Thyroid gland (tissue), 4 donors: ENCODE measurements around the gene COL17A1. TPM values are rescaled to one million over a fixed set of nuclear protein-coding genes. Genes with fewer than 3 reads are reported as not detected.

ENCODE experiments used
- DNase-seq, 2 donors: peaks; one replicate each; pipeline ENCODE4 v3.0.0-alpha.2; 2019
- H3K27ac ChIP-seq, 3 donors: fragments of 200-600 bp; sonication (generic); 1 replicate in 2 of 3; 2 replicates in 1 of 3; pipeline ENCODE4 v1.5.1; 2016 to 2019; ENCODE audit warnings: mild to moderate bottlenecking in 1 of 3, moderate library complexity in 1 of 3
- H3K27me3 ChIP-seq: fragments of 200-600 bp; sonication (generic); one replicate; pipeline ENCODE4 v1.5.1; 2019
- H3K36me3 ChIP-seq, 2 donors: fragments of 200-600 bp; sonication (generic); one replicate each; pipeline ENCODE4 v1.5.1; 2016 to 2019
- H3K4me1 ChIP-seq, 2 donors: fragments of 200-600 bp; sonication (generic); one replicate each; pipeline ENCODE4 v1.5.1; 2017 to 2019
- H3K4me3 ChIP-seq, 3 donors: fragments of 200-600 bp; sonication (generic); replicated peaks in 1 of 3; 1 replicate in 2 of 3; 2 replicates in 1 of 3; pipeline ENCODE4 v1.5.1; 2016; ENCODE audit warnings: mild to moderate bottlenecking in 1 of 3
- H3K9me3 ChIP-seq: fragments of 200-600 bp; sonication (generic); one replicate; pipeline ENCODE4 v1.5.1; 2017
- CTCF ChIP-seq, 6 experiments: fragments of 200-600 bp in 3 of 6; fragments of 450-650 bp in 3 of 6; sonication (generic) in 3 of 6; IDR thresholded peaks; one replicate each; pipeline ENCODE4 v1.5.1; 2016 to 2019; ENCODE audit warnings: antibody characterized with exemption in 6 of 6, mild to moderate bottlenecking in 2 of 6, inconsistent platforms in 1 of 6, moderate library complexity in 1 of 6
- POLR2A ChIP-seq, 2 donors: fragments of 450-650 bp; IDR thresholded peaks; one replicate each; pipeline ENCODE4 v1.6.1; 2017; ENCODE audit warnings: antibody characterized with exemption in 2 of 2, mild to moderate bottlenecking in 2 of 2, moderate library complexity in 1 of 2
- WGBS, 2 donors: methylation state at CpG; one replicate each; pipeline ENCODE4 v1.1.5; 2017; 5-methylcytosine and 5-hydroxymethylcytosine counted together
- intact Hi-C: fragments of 100-400 bp; cut with DNase I; formaldehyde crosslinking; loops from one replicate; pipeline ENCODE4 v1.15.1; 2023
- total RNA-seq, 4 donors: library from RNA; depleted of rRNA; stranded (reverse); fragments of >200 nt; gene quantifications; one replicate each; pipeline ENCODE4 v1.2.3, GENCODE V29; 2016

The COL17A1 gene
- total RNA-seq, 4 donors from 2014 or later = 0.49 to 10.2 (median 2.3) TPM

GRCh38 chr10:104059364-104059763, 26.3 kb downstream of the COL17A1 start:
- 70 to 77% methylated on average over 4 of the region's 4 CpGs for WGBS, 2 donors
- intact Hi-C loops = no loop called here
- no peaks in the 10 kb centered on the region for H3K9me3 ChIP-seq
- no peak overlapping the region for H3K4me3 ChIP-seq
- H3K27ac ChIP-seq = no peak overlapping the region
- H3K36me3 ChIP-seq = no peaks in the 10 kb centered on the region
- no peaks in the 10 kb centered on the region for H3K27me3 ChIP-seq
- TF ChIP-seq CTCF (IDR thresholded peaks at IDR 0.05) = no peak
- TF ChIP-seq POLR2A (IDR thresholded peaks at IDR 0.05) = no peak
- H3K4me1 ChIP-seq = no peaks in the 10 kb centered on the region
- DNase-seq = no peak

GRCh38 chr10:104057717-104058116, 28.0 kb downstream of the COL17A1 start:
- intact Hi-C loops = no loop called here

GRCh38 chr10:104056619-104057273, 28.9 kb downstream of the COL17A1 start:
- Histone ChIP-seq H3K9me3 (no peaks in the 10 kb centered on the region), H3K27ac (no peak overlapping the region), H3K36me3 (no peaks in the 10 kb centered on the region), H3K4me1 (no peaks in the 10 kb centered on the region), H3K4me3 (no peak overlapping the region), H3K27me3 (no peaks in the 10 kb centered on the region)
- no peak for DNase-seq
- TF ChIP-seq CTCF (IDR thresholded peaks at IDR 0.05) (no peak), POLR2A (IDR thresholded peaks at IDR 0.05) (no peak)
- 85 to 89% methylated on average over 5 to 11 of the region's 14 CpGs for WGBS, 2 donors
- intact Hi-C loops = no loop called here

More at GRCh38 chr10:104057717-104058116, 28.0 kb downstream of the COL17A1 start:
- no peaks in the 10 kb centered on the region for H3K27me3 ChIP-seq
- H3K4me1 ChIP-seq = no peaks in the 10 kb centered on the region
- H3K4me3 ChIP-seq = no peak overlapping the region
- no peak for DNase-seq
- H3K36me3 ChIP-seq = no peaks in the 10 kb centered on the region
- no peaks in the 10 kb centered on the region for H3K9me3 ChIP-seq
- TF ChIP-seq POLR2A (IDR thresholded peaks at IDR 0.05) (no peak), CTCF (IDR thresholded peaks at IDR 0.05) (no peak)
- 74 to 92% methylated on average over 5 to 6 of the region's 6 CpGs for WGBS, 2 donors
- no peak overlapping the region for H3K27ac ChIP-seq

- DNase-seq = no peak
- no peak overlapping the region for H3K4me3 ChIP-seq
- H3K4me1 ChIP-seq = peaks cover 0 to 6% of the 10 kb centered on the region in 2 donors
- no peak overlapping the region for H3K27ac ChIP-seq
- H3K9me3 ChIP-seq = no peaks in the 10 kb centered on the region
- H3K36me3 ChIP-seq = no peaks in the 10 kb centered on the region
- 73 to 74% methylated on average over 8 of the region's 8 CpGs for WGBS, 2 donors
- intact Hi-C loops = no loop called here
- H3K27me3 ChIP-seq = no peaks in the 10 kb centered on the region
- TF ChIP-seq CTCF (IDR thresholded peaks at IDR 0.05) (no peak), POLR2A (IDR thresholded peaks at IDR 0.05) (no peak)
Measured at GRCh38 chr10:104054430-104054829, 31.2 kb downstream of the COL17A1 start.

- Histone ChIP-seq H3K4me1 (peaks cover 0 to 9% of the 10 kb centered on the region in 2 donors), H3K4me3 (no peak overlapping the region), H3K27me3 (no peaks in the 10 kb centered on the region), H3K36me3 (no peaks in the 10 kb centered on the region), H3K9me3 (no peaks in the 10 kb centered on the region), H3K27ac (no peak overlapping the region)
- TF ChIP-seq POLR2A (IDR thresholded peaks at IDR 0.05) (no peak), CTCF (IDR thresholded peaks at IDR 0.05) (no peak)
- intact Hi-C loops = no loop called here
- DNase-seq = no peak
- 85 to 93% methylated on average over 3 to 4 of the region's 4 CpGs for WGBS, 2 donors
Measured at GRCh38 chr10:104053201-104053600, 32.5 kb downstream of the COL17A1 start.
